Tibial artery (tissue), 4 donors: ENCODE data around the gene RELN.

Experiments used
- DNase-seq, 2 donors: peaks; one replicate each; pipeline ENCODE4 v3.0.0-alpha.2; 2019
- H3K27ac ChIP-seq, 2 donors: fragments of 200-600 bp; sonication (generic) in 1 of 2; 1 replicate in 1 of 2; 2 replicates in 1 of 2; pipeline ENCODE4 v1.5.1; 2018 to 2019; ENCODE audit warnings: mild to moderate bottlenecking in 1 of 2
- H3K27me3 ChIP-seq, 2 donors: fragments of 200-600 bp; sonication (generic) in 1 of 2; one replicate each; pipeline versions ENCODE4 v1.5.1 to v1.6.0; 2016 to 2019
- H3K36me3 ChIP-seq, 3 donors: fragments of 200-600 bp; sonication (generic) in 2 of 3; one replicate each; pipeline ENCODE4 v1.5.1; 2016 to 2019; ENCODE audit warnings: mild to moderate bottlenecking in 2 of 3
- H3K4me1 ChIP-seq, 4 donors: fragments of 200-600 bp; sonication (generic) in 2 of 4; 1 replicate in 3 of 4; 2 replicates in 1 of 4; pipeline ENCODE4 v1.5.1; 2016 to 2019
- H3K4me3 ChIP-seq, 2 donors: fragments of 200-600 bp; sonication (generic) in 1 of 2; 1 replicate in 1 of 2; 2 replicates in 1 of 2; pipeline ENCODE4 v1.5.1; 2018 to 2019; ENCODE audit warnings: mild to moderate bottlenecking in 2 of 2
- H3K9me3 ChIP-seq, 3 donors: fragments of 200-600 bp; sonication (generic) in 1 of 3; one replicate each; pipeline ENCODE4 v1.5.1; 2016 to 2019
- CTCF ChIP-seq, 2 experiments: fragments of 200-600 bp in 1 of 2; fragments of 450-650 bp in 1 of 2; IDR thresholded peaks; one replicate each; pipeline ENCODE4 v1.5.1; 2017 to 2019; ENCODE audit warnings: antibody characterized with exemption in 2 of 2, mild to moderate bottlenecking in 1 of 2, moderate library complexity in 1 of 2
- intact Hi-C: fragments of 100-400 bp; cut with DNase I; formaldehyde crosslinking; loops from one replicate; pipeline ENCODE4 v1.15.0; 2023; ENCODE audit warnings: low total_unique reads

Gene RELN

GRCh38 chr7:103941976-103942375 lies 47.5 kb downstream of the RELN start:
- H3K4me3 ChIP-seq: no peak overlapping the region
- H3K27ac ChIP-seq: no peak overlapping the region
- no peaks in the 10 kb centered on the region for H3K36me3 ChIP-seq
- no peak for TF ChIP-seq CTCF (IDR thresholded peaks at IDR 0.05)
- no peak for DNase-seq
- no peaks in the 10 kb centered on the region for H3K27me3 ChIP-seq
- intact Hi-C loops: no loop called here
- no peaks in the 10 kb centered on the region for H3K4me1 ChIP-seq
- H3K9me3 ChIP-seq: no peaks in the 10 kb centered on the region

DNA sequence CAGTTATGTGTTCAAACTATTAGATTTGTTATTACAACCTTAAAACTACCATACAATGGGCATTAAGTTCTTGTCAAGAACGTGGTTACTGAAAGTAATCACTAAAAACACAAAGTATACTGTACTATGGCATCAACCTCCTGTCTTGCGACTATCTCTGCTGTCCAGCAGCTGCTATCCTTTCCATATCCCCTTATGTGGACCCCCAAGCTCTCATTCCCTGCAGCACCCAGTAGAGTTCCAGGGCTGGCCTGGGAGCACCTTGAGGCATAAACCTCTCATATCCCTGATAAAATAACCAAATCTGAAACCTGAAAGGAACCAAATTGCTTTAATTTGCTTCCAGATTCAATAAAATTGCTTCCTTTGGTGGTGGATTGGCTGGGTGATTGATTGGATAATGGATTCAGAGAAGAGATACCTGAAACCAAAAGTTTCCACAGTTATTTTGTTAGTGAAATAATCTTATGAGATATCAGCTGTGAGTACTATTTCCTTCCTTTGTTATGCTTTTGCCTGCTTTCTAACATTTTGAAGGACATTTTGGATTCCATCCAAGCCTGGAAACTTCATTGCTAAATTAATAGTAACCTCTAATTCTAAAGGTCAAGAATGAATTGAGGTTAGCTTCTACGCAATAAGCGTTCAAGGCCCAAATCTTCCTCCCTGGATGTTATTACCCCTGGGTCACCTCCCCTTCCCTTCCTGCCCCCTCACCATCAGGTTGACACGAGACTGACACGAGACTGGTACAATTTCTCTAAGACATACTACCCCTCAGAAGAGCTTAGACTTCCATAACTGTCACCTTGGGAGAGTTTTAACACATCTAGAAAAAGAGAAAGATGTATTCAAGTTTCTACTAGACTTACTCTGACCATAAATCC lies 48.8 kb downstream of the RELN start:
- Histone ChIP-seq H3K9me3 (no peaks in the 10 kb centered on the region), H3K27me3 (no peaks in the 10 kb centered on the region), H3K27ac (no peak overlapping the region), H3K36me3 (no peaks in the 10 kb centered on the region), H3K4me3 (no peak overlapping the region), H3K4me1 (no peaks in the 10 kb centered on the region)
- no peak for DNase-seq
- intact Hi-C loops: no loop called here
- TF ChIP-seq CTCF (IDR thresholded peaks at IDR 0.05): no peak

DNA sequence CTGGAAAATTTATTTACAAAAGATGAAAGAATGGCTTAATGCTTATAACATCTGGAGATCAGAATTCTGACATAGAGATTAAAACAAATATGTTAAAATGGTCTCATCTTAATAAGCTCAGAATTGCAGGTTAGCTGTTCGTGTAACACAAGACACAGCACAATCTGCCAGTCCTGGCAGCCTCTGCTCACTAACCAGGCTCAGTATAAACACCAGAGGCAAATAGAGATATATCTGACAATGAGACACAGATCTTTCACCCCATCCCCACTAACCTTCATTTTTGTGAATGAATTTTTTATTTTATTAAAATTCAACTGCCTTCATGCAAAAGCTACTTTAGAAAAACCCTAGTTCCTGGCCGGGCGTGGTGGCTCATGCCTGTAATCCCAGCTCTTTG lies 51.8 kb downstream of the RELN start:
- no peak overlapping the region for H3K27ac ChIP-seq
- no peaks in the 10 kb centered on the region for H3K9me3 ChIP-seq
- DNase-seq: no peak
- no peak for TF ChIP-seq CTCF (IDR thresholded peaks at IDR 0.05)
- no peak overlapping the region for H3K4me3 ChIP-seq
- no peaks in the 10 kb centered on the region for H3K4me1 ChIP-seq
- intact Hi-C loops: no loop called here
- no peaks in the 10 kb centered on the region for H3K36me3 ChIP-seq
- H3K27me3 ChIP-seq: no peaks in the 10 kb centered on the region

GRCh38 chr7:103936558-103936957 lies 52.9 kb downstream of the RELN start:
- intact Hi-C loops: no loop called here
- Histone ChIP-seq H3K27ac (no peak overlapping the region), H3K4me1 (no peaks in the 10 kb centered on the region)

DNA sequence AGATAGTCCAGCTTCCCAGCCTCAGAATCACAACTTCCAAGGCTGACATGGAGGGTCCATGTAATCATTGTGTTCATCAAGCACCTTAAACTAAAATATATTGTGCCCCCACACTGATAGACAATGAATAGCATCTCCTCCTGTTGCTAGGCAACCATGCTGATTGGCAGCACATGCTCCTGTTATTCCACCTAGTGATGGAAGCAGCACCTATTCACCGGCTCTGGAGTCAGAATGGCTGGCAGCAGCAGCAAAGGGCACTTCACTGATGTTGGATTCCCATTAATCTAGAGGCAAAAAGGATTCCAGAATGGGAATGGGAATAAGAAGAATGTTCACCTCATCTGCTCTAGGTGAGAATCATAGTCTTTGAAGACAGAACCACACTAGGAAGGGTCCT lies 55.0 kb downstream of the RELN start:
- no peaks in the 10 kb centered on the region for H3K27me3 ChIP-seq
- H3K27ac ChIP-seq: no peak overlapping the region
- no peaks in the 10 kb centered on the region for H3K9me3 ChIP-seq
- no peak for TF ChIP-seq CTCF (IDR thresholded peaks at IDR 0.05)
- intact Hi-C loops: no loop called here
- no peaks in the 10 kb centered on the region for H3K36me3 ChIP-seq
- H3K4me3 ChIP-seq: no peak overlapping the region
- H3K4me1 ChIP-seq: no peaks in the 10 kb centered on the region
- no peak for DNase-seq

More at GRCh38 chr7:103936558-103936957, 52.9 kb downstream of the RELN start:
- H3K36me3 ChIP-seq: no peaks in the 10 kb centered on the region
- no peak for DNase-seq
- no peak overlapping the region for H3K4me3 ChIP-seq
- no peaks in the 10 kb centered on the region for H3K9me3 ChIP-seq
- no peaks in the 10 kb centered on the region for H3K27me3 ChIP-seq
- no peak for TF ChIP-seq CTCF (IDR thresholded peaks at IDR 0.05)
